HK-2 (cell line): ENCODE results near the gene RIPOR2.
"Not testable (repeated sequence)": the region's sequence is repeated elsewhere in the genome, so short reads cannot be mapped to it uniquely, and the experiment has no call there.

ENCODE experiments used
- DNase-seq: peaks from one replicate; pipeline ENCODE4 v3.0.0-alpha.2; 2018; ENCODE audit not compliant: unreplicated experiment

RIPOR2 gene

DNA sequence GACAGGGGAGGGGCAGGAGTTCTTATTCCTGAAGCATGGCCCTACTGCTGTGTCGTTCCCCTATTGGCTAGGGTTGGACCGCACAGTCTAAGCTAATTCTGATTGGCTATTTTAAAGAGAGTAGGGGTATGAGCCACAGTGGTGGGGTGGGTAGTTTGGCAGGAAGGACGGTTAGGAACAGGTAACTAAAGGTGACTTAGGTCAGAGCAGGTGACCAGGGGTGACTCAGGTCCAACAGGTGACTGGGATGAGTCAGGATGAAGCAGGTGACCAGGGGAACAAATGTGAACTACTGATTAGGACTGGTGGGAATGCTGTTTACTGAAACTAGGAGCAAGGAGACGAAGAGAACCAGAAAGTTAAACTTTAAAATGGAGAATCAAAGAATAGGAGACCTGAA is 58.0 kb downstream of the RIPOR2 start:
- not testable (repeated sequence) for DNase-seq

DNA sequence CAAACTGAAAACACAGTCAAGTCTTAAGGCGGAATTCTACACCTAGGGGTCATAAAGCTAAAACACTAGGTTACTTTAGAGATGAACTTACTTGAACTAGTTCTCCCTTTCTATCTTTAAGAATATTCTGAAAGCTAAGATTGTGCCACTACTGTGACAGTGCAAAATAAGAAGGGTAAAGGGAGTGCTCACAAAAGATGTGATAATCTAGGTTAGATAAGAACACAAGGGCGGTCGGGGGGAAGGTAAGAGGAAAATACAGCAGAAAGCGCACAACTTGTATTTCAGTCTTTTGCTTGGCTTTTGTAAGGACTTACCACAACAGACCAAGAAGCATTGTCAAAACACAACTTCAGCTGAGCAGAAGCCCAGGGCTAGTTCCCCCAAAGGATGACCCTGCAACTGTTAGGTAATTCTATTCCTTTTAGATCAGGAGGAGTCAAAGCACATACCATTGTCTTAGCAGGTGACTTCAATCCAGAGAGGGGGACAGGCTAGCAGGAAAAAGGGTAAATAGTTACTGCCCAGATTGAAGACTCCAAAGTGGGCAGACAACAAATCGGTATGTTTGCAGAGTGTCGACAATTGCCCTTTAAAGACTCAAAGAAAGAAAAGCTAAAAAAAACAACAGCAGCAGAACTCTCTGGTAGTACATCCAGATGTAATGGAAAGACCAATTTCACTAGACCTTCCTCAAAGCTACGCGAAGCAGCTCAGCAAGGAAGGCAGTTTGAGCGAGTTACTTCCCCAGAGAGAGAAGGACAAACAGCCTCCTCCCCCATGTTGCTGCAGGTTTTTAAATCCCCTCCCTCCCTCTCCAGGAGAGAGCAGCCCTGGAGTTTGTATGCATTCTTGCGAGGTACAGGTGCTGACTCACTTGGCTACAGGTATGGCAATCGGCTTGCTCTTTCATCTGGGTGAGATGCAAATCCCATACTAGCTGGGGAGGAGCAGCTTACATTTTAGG is 59.0 kb downstream of the RIPOR2 start:
- no peak for DNase-seq

DNA sequence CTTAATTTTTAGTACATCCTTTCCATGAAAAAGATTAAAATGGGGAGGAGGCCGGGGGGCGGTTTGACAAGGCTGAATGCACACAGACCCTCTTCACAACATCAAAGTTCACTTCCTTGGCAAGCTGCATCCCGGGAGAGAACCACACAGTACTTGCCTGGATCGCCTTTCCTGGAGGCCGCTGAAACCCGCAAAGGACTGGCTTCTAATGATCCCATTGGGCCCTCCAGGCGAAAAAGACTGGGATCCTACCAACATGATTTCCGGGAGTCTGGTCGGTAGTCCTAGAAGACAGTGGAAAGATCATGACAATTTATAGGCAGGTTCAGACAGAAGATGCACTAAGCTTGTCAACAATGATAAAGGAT is 60.2 kb downstream of the RIPOR2 start:
- no peak for DNase-seq

DNA sequence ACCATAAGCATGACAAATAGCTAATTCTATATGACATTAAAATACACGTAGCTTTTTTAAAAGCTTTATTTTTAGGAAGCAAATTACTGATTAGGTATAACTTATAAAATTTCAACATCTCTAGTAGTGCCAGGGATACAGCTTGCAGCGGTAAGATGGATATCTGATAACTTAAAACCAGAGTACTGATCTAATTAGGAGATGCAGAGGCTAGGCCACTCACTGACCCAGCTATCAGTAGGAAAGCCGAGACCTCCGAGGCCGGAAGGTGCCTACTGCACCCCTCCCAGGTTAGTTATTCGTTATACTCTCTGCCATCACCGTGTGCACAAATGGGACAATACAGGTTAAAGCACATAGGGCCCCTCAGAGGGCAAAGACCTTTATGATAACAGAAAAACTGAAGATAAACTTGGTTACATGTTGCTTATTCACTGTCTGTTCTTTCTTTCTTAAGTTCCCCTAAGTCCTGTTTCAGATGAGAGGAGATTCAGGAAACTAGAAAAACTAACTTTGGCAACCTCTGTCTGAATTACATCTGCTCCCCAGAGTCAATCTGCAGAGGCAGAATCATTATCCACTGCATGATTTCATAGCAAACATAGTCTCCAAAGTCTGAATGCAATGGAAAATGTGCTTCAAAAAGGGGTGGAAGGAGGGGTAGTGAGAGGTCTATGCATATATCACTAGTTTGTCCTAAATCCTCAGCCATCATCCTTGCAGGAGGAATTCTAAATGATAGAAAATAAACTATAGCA is 60.8 kb downstream of the RIPOR2 start:
- DNase-seq, result no peak

DNA sequence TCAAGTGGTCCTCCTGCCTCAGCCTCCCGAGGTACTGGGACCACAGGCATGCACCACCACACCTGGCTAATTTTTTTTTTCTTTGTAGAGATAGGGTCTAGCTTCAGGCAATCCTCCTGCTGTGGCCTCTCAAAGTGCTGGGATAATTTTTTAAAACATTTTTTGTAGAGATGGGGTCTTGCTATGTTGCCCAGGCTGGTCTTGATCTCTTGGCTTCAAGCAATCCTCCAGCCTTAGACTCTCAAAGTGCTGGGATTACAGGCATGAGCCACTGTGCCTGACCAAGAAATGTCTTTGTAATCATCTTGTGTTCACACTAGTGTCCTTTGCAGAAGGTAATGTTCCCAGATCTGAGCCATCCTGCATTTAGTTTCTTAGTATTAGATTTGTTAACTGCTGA is 61.6 kb downstream of the RIPOR2 start:
- DNase-seq, result no peak

DNA sequence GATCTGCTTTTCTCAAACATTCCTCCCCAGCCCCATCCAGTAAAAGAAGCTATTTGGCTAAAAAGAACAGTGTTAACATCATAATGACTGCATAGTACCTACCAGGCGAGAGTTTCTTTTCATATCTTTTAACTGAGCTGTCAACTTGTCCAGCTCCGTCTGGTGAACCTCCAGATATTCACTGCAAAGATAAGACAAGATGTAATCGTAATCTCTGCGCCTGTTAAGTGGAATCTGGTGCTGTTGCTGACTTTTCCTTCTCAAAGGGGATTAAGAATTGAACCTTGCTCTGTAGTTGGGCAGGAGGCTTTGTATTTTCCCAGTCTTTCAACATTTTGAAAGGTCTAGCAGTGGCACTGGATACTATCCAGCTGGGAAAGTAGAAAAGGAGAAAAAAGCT is 63.0 kb downstream of the RIPOR2 start:
- no peak for DNase-seq

DNA sequence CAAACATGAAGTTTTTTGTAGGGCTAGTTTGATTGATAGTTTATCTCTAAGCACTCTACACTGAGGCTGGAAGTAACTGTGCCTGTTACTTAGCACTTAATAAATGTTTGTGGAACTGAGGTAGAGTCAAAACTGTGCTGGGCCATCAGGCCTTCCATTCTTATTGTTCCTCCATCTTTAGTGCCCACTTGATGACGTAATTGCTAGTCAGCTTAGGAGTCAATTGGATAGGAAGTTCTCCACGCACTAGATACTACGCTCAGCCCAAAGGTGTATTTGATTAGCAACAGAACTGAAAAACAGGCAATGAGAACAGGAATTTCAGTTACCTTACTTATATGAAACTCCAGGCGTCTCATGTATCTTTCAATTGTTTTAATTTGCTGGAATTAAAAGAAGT is 67.0 kb downstream of the RIPOR2 start:
- no peak for DNase-seq

DNA sequence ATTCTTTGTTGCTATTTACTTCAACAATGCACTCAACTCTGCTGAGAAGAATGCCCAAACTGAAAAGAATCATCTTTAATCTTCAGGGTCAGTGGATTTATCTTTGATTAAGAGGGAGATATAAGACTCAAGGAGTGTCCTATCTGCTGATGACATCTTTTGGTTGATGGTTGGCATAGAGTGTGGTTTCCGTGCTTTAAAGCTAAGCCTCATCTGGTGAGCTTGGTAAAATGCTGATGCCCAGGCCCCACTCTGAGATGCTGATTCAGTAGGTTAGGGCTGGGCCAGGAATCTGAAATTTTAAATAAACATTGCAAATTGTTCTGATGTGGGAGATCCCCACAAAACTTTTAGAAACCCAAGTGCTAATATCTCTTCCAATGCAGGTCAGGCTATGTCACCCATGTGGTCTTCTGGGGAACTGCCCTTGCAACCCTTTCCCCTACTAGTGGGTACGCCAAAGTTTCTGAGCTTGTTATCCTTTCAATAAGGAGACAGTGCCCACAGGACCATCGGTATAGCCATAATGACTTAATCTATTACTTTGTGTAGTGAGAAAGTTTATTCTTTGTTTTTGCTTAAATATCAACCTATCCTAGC is 68.6 kb downstream of the RIPOR2 start:
- no peak for DNase-seq

DNA sequence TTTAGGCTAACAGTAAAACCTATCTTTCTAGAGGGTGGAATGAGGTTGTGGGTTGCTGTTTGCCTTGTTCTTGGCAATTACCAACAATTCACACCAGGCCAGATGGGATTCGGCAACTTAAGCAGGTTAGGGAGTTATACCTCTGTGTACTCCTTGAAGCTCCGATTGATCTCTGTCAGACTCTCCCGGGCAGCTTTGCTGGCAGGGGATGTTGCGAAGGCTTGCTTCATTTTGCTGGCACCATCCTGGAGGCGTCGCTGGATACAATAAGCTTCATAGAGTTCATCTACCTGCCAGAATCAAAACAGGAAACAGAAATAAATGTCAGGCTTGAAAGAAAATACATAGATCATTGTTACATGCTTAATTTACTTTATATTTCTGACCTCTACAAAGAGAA is 70.6 kb downstream of the RIPOR2 start:
- DNase-seq, result no peak

DNA sequence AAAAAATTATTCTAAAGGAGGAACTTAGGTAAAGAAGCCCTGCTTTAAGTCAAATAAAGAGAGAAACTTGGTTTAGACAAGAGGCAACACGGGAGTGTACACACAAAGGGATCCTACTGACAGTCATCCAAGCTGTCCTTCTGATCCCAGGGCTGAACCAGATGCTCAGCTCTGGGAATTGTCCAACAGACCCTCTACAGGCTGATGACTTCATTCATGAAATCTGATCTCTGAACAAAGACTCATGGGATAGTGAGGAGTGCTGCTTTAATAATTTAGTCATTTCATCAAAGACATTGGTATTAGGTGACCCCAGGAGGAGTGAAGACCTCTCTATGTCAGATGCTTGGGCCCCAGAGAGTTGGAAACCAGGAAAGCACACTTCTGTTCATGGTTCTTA is 71.4 kb downstream of the RIPOR2 start:
- no peak for DNase-seq

DNA sequence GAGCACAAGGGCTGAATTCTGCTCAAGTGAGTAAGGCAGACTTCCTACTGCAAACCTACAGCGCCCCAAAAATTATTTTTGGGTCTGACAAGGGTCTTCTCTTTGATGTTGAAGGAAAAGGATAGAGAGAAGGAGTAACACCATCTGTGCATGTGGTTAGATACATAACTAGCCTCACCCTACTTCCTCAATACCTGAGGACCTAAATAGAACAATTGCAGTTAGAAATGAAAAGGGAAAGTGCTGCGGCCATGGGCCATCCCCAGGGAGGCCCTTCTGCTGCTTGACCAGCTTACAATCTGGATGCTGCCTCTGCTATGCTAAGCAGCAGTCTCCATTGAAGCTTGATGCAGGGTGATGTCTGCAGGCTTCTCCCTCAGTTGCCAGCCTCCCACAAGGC is 73.8 kb downstream of the RIPOR2 start:
- no peak for DNase-seq

DNA sequence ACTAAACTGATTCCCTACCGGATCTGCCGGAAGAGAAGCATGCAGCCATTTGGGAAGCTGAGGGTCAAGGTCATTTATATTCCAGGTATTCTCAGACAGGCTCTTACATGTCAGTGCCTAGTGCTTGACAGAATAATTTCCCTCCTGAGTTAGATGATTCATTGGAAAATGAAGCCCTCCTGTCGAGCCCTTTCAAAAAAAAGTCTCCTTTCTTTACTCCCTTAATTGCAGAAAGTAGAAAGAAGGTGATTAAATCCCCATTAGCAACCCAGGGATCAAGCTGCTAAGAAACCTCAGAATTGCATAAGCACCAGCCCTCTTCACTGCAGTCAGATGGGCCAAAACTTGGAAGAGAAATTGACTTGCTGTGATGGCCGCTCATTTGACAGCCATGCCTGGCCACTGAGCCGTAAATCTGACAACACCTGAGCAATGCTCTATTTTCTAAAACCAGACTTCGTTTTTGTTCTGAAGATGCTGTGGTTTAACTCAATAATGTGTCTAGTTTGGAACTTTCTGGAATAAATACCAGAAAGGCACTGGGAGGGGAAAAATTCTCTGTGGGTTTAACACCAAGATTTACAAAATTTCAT is 76.1 kb downstream of the RIPOR2 start:
- no peak for DNase-seq

DNA sequence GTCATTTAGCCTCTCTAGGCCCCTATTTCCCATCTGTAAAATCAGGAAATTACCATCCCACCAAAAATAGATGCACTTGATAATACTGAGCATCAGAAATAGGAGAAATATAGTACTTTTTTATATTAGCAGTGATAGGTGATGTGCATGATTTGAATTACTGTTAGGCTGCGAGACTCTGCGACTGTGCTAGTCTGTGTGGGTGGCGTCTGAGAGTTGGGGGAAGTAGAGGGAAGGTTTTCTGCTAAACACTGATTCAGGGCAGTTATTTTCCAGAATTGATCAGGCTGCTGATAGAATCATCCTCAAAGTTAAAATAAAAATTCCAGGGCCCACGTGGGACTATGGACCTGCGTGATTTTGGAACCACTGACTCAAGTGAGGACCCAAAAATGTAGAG is 76.6 kb downstream of the RIPOR2 start:
- no peak for DNase-seq

DNA sequence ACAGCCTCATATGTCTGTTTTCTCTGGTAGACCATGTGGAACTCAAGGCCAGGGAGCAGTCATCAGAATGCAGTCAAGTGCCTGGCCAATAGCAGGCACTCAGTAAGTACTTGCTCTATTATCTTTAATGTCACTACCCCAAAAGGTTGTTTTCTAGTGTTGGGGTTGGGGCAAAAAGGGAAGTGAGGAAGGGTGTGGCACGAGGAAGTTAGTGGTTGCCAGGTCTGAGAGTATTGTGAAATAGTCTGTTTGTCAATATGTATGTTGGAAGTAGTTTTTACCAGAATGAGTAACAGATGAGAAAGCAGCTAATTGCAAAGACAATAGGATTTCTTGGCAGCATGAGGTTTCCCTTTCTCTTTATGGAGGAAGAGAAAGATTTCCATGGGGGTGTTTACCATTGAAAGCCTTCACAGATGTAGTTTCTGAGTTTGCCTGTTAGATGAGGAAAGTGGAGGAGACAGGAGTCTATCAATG is 77.5 kb downstream of the RIPOR2 start:
- no peak for DNase-seq

DNA sequence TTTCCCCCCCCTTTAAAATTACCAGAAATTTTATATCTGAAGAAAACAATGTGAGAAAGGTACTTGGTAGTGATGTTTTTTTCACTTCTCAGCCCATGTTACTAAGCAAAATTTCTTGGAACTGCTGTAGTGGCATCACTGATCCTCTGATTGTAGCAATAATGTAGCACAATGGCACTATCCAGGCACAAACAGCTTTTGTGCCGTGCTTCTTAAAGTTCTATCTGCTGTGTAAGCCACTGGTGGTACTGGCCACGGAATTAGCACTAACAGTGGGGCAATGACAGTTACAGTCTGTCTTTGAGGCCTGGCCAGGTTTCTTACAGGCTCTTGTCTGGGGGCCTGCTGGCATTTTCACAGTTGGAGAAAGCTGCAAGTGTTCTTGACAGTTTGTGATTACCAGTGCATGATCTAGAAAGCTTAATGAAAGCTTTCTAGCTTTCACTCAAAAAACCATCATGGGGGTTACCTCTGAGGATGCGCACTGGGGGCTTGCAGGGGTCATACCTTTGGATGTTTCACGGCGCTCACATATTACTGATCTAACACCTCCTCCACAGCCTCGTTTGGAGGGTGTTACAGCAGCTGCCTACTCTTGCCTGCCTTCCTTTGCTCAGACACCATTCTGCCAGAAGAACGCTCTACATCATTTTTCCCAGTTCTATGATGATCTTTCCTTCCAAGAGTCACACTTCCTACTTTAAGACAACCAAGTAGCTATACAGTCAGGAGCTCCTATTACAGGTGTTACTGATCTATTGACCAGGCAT is 78.7 kb downstream of the RIPOR2 start:
- DNase-seq, result no peak

DNA sequence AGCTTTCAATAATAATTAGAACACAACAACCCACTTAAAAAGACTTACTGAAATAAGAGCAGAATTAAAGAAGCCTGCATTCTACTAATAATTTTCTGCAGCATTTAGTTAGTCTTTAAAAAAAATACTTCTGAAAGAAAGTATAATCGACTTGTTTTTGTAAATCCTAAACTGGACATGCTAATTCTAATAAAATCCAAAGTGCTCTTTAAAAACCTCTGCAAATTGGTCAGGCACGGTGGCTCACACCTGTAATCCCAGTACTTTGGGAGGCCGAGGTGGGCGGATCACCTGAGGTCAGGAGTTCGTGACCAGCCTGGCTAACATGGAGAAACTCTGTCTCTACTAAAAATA is 79.5 kb downstream of the RIPOR2 start:
- DNase-seq, result no peak

DNA sequence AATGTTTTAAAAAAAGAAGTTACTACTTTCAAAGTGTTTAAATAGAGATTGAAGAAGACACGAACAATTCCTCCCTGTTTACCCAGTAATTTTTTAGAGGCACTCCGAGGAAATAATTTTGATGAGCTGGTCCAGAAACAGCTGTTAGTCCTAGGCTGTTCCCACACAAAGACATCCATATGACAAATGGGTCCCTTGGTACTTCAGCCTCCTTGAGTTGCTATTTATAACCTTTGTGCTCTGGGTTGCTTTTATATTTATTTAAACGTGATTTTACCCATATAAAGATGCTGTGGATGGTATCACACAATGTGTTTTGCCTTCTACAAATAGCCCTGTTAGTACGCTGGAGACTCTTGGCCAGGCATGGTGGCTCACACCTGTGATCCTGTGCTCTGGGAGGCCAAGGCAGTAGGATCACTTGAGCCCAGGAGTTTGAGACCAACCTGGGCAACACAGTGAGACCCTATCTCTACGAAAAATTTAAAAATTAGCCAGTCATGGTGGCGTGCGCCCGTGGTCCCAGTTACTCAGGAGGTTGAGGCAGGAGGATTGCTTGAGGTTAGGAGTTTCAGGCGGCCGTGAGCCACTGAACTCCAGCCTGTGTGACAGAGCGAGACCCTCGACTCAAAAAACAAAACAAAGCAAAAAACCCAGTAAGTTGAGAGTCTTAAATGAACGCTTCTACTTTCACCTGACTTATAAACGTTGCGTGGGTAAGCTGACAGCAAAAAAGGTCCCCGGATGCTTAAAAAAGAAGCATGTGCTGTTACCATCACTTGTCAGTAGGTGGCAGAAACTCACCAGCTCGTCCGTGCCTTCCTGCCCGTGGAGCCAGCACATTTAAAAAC is 80.1 kb downstream of the RIPOR2 start:
- peak; percentile 30 for DNase-seq

DNA sequence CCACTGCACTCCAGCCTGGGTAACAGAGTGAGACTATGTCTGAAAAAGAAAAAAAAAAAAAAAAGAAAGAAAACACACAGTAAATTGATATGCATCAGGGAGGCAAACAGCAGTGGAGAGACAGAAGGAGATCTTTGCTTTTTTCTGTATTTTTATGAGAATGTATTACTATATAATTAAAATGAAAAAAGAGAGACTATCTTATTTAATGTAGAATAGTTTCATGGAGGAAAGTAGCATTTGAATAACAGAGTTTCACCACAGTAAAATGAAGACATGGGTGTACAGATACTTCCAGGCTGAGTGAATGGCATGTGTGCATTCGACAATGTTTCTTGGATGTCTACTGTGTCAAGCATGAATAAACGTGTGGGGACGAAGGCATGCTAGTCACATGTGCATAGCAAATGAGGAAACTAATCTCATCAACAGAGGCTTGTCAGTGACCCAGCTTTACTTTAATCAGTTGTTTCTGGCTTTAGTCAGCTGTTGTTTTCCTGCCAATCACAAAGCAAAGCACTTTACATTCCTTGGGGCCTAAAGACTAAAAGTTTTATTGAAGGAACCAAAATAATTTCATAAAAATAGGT is 81.6 kb downstream of the RIPOR2 start:
- DNase-seq, result no peak

DNA sequence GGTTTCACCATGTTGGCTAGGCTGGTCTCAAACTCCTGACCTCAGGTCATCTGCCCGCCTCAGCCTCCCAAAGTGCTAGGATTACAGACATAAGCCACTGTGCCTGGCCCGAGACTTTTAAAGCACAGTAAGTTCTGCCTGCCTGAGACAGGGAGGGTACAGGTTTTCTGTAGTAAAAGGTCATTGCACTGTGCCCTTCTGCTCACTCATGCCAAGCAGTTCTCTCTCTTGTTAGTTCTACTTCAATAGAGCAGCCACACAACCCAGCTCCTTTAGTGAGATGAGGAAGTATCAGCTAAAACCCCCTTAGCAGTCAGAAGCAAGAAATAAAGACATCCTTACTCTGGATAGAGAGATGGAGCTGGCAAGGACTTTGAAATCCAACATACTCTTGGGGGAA is 84.7 kb downstream of the RIPOR2 start:
- DNase-seq, result no peak

DNA sequence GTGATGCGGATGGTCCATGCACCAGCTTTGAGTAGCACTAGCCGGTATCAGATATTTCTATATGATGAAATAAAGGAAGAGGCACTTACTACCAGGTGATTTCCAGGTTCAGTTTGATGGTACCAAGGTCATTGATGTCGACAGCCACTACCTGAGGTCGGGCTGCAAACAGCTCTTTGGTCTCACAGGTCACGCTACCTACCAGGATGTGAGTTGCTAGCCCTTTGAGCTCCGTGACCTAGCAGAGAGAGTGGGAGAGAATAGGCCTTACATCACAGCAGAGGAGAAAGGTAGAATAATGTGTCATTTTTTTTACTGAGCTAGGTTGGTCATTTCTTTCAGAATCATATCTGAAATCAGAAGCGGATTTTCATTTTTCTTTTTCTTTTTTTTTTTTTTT is 86.0 kb downstream of the RIPOR2 start:
- no peak for DNase-seq
